ENCODE results near the gene VTCN1. TPM values are rescaled to one million over a fixed set of nuclear protein-coding genes. Genes with fewer than 3 reads are reported as not detected.

The VTCN1 gene
- total and polyA plus RNA-seq, 2 of the 13 experiments (the other 11 are each of a cell fraction or from before 2014, with no cell fraction given), result not detected

- peak; percentile 87 for TF ChIP-seq ZMYM2 (CRISPR knock-in tag; IDR thresholded peaks at IDR 0.05)
- TF ChIP-seq KAT7 (CRISPR knock-in tag; IDR thresholded peaks at IDR 0.05; ENCODE audit: borderline replicate concordance), result no peak
- no peak for TF ChIP-seq ZNF556 (CRISPR knock-in tag; IDR thresholded peaks at IDR 0.05; ENCODE audit: borderline replicate concordance)
- no peak for TF ChIP-seq THYN1 (CRISPR knock-in tag; IDR thresholded peaks at IDR 0.05; ENCODE audit: borderline replicate concordance, low read depth)
- TF ChIP-seq PLSCR1 (CRISPR knock-in tag; IDR thresholded peaks at IDR 0.05; ENCODE audit: borderline replicate concordance), result no peak
- TF ChIP-seq ZSCAN5A (CRISPR knock-in tag; IDR thresholded peaks at IDR 0.05; ENCODE audit: borderline replicate concordance), result no peak
- no peak for TF ChIP-seq ZBTB42 (CRISPR knock-in tag; IDR thresholded peaks at IDR 0.05)
- TF ChIP-seq ZHX2 (IDR thresholded peaks at IDR 0.05; ENCODE audit: low read depth), result no peak
- TF ChIP-seq ZHX2 (CRISPR knock-in tag; IDR thresholded peaks at IDR 0.05; ENCODE audit: borderline replicate concordance), result no peak
- TF ChIP-seq NRL (CRISPR knock-in tag; IDR thresholded peaks at IDR 0.05; ENCODE audit: borderline replicate concordance), result peak; percentile 81; the same call in 1 of the 2 replicates
- peak; percentile 88 for TF ChIP-seq PBX2 (CRISPR knock-in tag; IDR thresholded peaks at IDR 0.05)
- no peak for TF ChIP-seq ZNF234 (CRISPR knock-in tag; conservative IDR thresholded peaks at IDR 0.05)
- no peak for TF ChIP-seq PHF5A (CRISPR knock-in tag; IDR thresholded peaks at IDR 0.05; ENCODE audit: low read depth, unreplicated experiment)
- TF ChIP-seq ZEB1 (IDR thresholded peaks at IDR 0.05; ENCODE audit: insufficient replicate concordance, low read depth), result no peak
- TF ChIP-seq CENPT (CRISPR knock-in tag; IDR thresholded peaks at IDR 0.05; ENCODE audit: low read depth), result no peak
- TF ChIP-seq ZXDC (CRISPR knock-in tag; IDR thresholded peaks at IDR 0.05), result no peak
- no peak for TF ChIP-seq HNF4A (CRISPR knock-in tag; IDR thresholded peaks at IDR 0.05)
Measured at GRCh38 chr1:117121589-117122329, 89.0 kb downstream of the VTCN1 start, which contains the start of gene TRIM45 (continued).

Measured in HepG2 (cell line).